Tibial artery (tissue), 4 donors: ENCODE data around the gene NDUFB5.

ENCODE experiments used
- DNase-seq, 2 donors: peaks; one replicate each; pipeline ENCODE4 v3.0.0-alpha.2; 2019
- H3K27ac ChIP-seq, 2 donors: fragments of 200-600 bp; sonication (generic) in 1 of 2; 1 replicate in 1 of 2; 2 replicates in 1 of 2; pipeline ENCODE4 v1.5.1; 2018 to 2019; ENCODE audit warnings: mild to moderate bottlenecking in 1 of 2
- H3K27me3 ChIP-seq, 2 donors: fragments of 200-600 bp; sonication (generic) in 1 of 2; one replicate each; pipeline versions ENCODE4 v1.5.1 to v1.6.0; 2016 to 2019
- H3K36me3 ChIP-seq, 3 donors: fragments of 200-600 bp; sonication (generic) in 2 of 3; one replicate each; pipeline ENCODE4 v1.5.1; 2016 to 2019; ENCODE audit warnings: mild to moderate bottlenecking in 2 of 3
- H3K4me1 ChIP-seq, 4 donors: fragments of 200-600 bp; sonication (generic) in 2 of 4; 1 replicate in 3 of 4; 2 replicates in 1 of 4; pipeline ENCODE4 v1.5.1; 2016 to 2019
- H3K4me3 ChIP-seq, 2 donors: fragments of 200-600 bp; sonication (generic) in 1 of 2; 1 replicate in 1 of 2; 2 replicates in 1 of 2; pipeline ENCODE4 v1.5.1; 2018 to 2019; ENCODE audit warnings: mild to moderate bottlenecking in 2 of 2
- H3K9me3 ChIP-seq, 3 donors: fragments of 200-600 bp; sonication (generic) in 1 of 3; one replicate each; pipeline ENCODE4 v1.5.1; 2016 to 2019
- CTCF ChIP-seq, 2 experiments: fragments of 200-600 bp in 1 of 2; fragments of 450-650 bp in 1 of 2; IDR thresholded peaks; one replicate each; pipeline ENCODE4 v1.5.1; 2017 to 2019; ENCODE audit warnings: antibody characterized with exemption in 2 of 2, mild to moderate bottlenecking in 1 of 2, moderate library complexity in 1 of 2
- intact Hi-C: fragments of 100-400 bp; cut with DNase I; formaldehyde crosslinking; loops from one replicate; pipeline ENCODE4 v1.15.0; 2023; ENCODE audit warnings: low total_unique reads

Gene NDUFB5

GRCh38 chr3:179604321-179605078, at the start of gene NDUFB5, which contains the start of gene MRPL47:
Gene NDUFB5 (plus strand): TSS chr3:179604794. CDS start chr3:179604816, 22 bp downstream.
Gene MRPL47 (minus strand): TSS chr3:179604638. CDS start chr3:179604624, 14 bp downstream.
- Histone ChIP-seq H3K9me3 (no peaks in the 10 kb centered on the region), H3K4me1 (peaks cover 0 to 24% (median 19%) of the 10 kb centered on the region in 4 donors), H3K27me3 (no peaks in the 10 kb centered on the region), H3K4me3 (peak within 1 kb of the TSS; percentile 75 to 84), H3K36me3 (peaks cover 12 to 34% (median 26%) of the 10 kb centered on the region in 3 donors), H3K27ac (peak within 1 kb of the TSS; percentile 86 to 87)
- peak in 1 of 2 experiments; percentile 15 for TF ChIP-seq CTCF (IDR thresholded peaks at IDR 0.05)
- intact Hi-C loops, result no loop called here
- peak; percentile 96 for DNase-seq

- intact Hi-C loops, result loop anchor here (5.0 kb wide), 1 partner anchor 137 kb away; no protein-coding TSS in a partner anchor
- Histone ChIP-seq H3K27ac (no peak overlapping the region), H3K4me1 (peaks cover 0 to 10% (median 4%) of the 10 kb centered on the region in 4 donors), H3K9me3 (no peaks in the 10 kb centered on the region), H3K4me3 (no peak overlapping the region), H3K36me3 (no peaks in the 10 kb centered on the region), H3K27me3 (no peaks in the 10 kb centered on the region)
- TF ChIP-seq CTCF (IDR thresholded peaks at IDR 0.05), result peak; percentile 75 to 87
- peak; percentile 55 to 70 for DNase-seq
Observed at GRCh38 chr3:179558742-179559364, 45.7 kb upstream of the NDUFB5 start.

- DNase-seq, result no peak
- no peak overlapping the region for H3K27ac ChIP-seq
- H3K4me1 ChIP-seq, result peaks cover 0 to 15% (median 8%) of the 10 kb centered on the region in 4 donors
- no peak for TF ChIP-seq CTCF (IDR thresholded peaks at IDR 0.05)
- H3K4me3 ChIP-seq, result no peak overlapping the region
- intact Hi-C loops, result loop anchor here (10.0 kb wide), 1 partner anchor 216 kb away; the partner anchor contains the start of gene MFN1
- no peaks in the 10 kb centered on the region for H3K27me3 ChIP-seq
- no peaks in the 10 kb centered on the region for H3K9me3 ChIP-seq
- H3K36me3 ChIP-seq, result no peaks in the 10 kb centered on the region
Observed at GRCh38 chr3:179560791-179561190, 43.8 kb upstream of the NDUFB5 start.

GRCh38 chr3:179562591-179563270, 41.9 kb upstream of the NDUFB5 start, which contains the start of gene ACTL6A:
Gene ACTL6A (plus strand): TSS chr3:179562926. CDS start chr3:179563093, 167 bp downstream.
- Histone ChIP-seq H3K4me1 (peaks cover 0 to 15% (median 8%) of the 10 kb centered on the region in 4 donors), H3K9me3 (no peaks in the 10 kb centered on the region), H3K4me3 (peak within 1 kb of the TSS; percentile 79 to 88), H3K27me3 (no peaks in the 10 kb centered on the region), H3K36me3 (no peaks in the 10 kb centered on the region), H3K27ac (peak within 1 kb of the TSS; percentile 84 to 94)
- intact Hi-C loops, result loop anchor here (10.0 kb wide), 1 partner anchor 218 kb away; the partner anchor contains the start of gene MFN1
- peak; percentile 100 for DNase-seq
- no peak for TF ChIP-seq CTCF (IDR thresholded peaks at IDR 0.05)

- no peaks in the 10 kb centered on the region for H3K36me3 ChIP-seq
- peaks cover 0 to 15% (median 8%) of the 10 kb centered on the region in 4 donors for H3K4me1 ChIP-seq
- no peaks in the 10 kb centered on the region for H3K9me3 ChIP-seq
- peak; percentile 63 to 78 for DNase-seq
- H3K27me3 ChIP-seq, result no peaks in the 10 kb centered on the region
- peak overlapping the region; percentile 79 to 88 for H3K4me3 ChIP-seq
- TF ChIP-seq CTCF (IDR thresholded peaks at IDR 0.05), result peak; percentile 49 to 61
- intact Hi-C loops, result loop anchor here (10.0 kb wide), 1 partner anchor 219 kb away; the partner anchor contains the start of gene MFN1
- H3K27ac ChIP-seq, result peak overlapping the region; percentile 84 to 94
Observed at GRCh38 chr3:179563271-179563783, 41.3 kb upstream of the NDUFB5 start.
